ENCODE results near the gene ARPIN.

DNA sequence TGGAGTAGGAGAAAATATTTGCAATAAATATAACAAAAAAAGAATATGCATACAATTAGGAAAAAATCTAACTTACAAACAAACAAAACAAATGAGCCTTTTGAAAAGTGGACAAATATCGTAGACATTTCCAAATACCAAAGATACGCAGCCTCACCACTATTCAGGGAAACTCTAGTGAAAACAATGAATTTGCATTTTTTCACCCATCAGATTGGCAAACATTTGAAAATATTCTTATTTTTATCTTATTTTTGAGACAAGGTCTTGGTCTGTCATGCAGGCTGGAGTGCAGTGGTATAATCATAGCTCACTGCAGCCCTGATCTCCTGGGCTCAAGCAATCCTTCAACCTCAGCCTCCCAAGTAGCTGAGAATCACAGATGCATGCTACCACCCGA is 34.4 kb downstream of the ARPIN start:
- TF ChIP-seq POLR2A (IDR thresholded peaks at IDR 0.05) (no peak), CTCF (IDR thresholded peaks at IDR 0.05) (no peak)

All from thyroid gland (tissue), 4 donors.